DLD1 (cell line): ENCODE data around the gene ANXA2R.
"Not testable (repeated sequence)": the region's sequence is repeated elsewhere in the genome, so short reads cannot be mapped to it uniquely, and the experiment has no call there.

Source experiments
- in situ Hi-C: cut with HindIII; loops from 2 replicates; pipeline ENCODE4 v1.10.0; 2017; ENCODE audit warnings: low sequenced_read_pairs

ANXA2R gene

GRCh38 chr5:43036409-43036808 lies 3.7 kb downstream of the ANXA2R start:
- in situ Hi-C loops, result no loop called here

- in situ Hi-C loops, result no loop called here
These were observed 5.5 kb downstream of the ANXA2R start for GRCh38 chr5:43034591-43034968.

- in situ Hi-C loops, result no loop called here
These were observed 6.1 kb downstream of the ANXA2R start for GRCh38 chr5:43033841-43034590.

- in situ Hi-C loops, result no loop called here
These were observed 12.9 kb downstream of the ANXA2R start for GRCh38 chr5:43027054-43027785.

GRCh38 chr5:43025184-43025950 lies 14.8 kb downstream of the ANXA2R start:
- in situ Hi-C loops, result not testable (repeated sequence)

GRCh38 chr5:43024217-43024616 lies 15.9 kb downstream of the ANXA2R start:
- in situ Hi-C loops, result no loop called here

GRCh38 chr5:43021151-43021550 lies 19.0 kb downstream of the ANXA2R start:
- in situ Hi-C loops, result no loop called here

GRCh38 chr5:43020399-43020746 lies 19.7 kb downstream of the ANXA2R start:
- in situ Hi-C loops, result no loop called here

- in situ Hi-C loops, result no loop called here
These were observed 20.3 kb downstream of the ANXA2R start for GRCh38 chr5:43019614-43020398.

- in situ Hi-C loops, result no loop called here
These were observed 20.9 kb downstream of the ANXA2R start for GRCh38 chr5:43019291-43019613.

GRCh38 chr5:43017428-43017815 lies 22.7 kb downstream of the ANXA2R start:
- in situ Hi-C loops, result no loop called here

- in situ Hi-C loops, result no loop called here
These were observed 23.8 kb downstream of the ANXA2R start for GRCh38 chr5:43016217-43016779.

- in situ Hi-C loops, result no loop called here
These were observed 25.6 kb downstream of the ANXA2R start for GRCh38 chr5:43014522-43014921.

- in situ Hi-C loops, result no loop called here
These were observed 29.2 kb downstream of the ANXA2R start for GRCh38 chr5:43010935-43011315.

GRCh38 chr5:43008363-43009153 lies 31.6 kb downstream of the ANXA2R start:
- in situ Hi-C loops, result no loop called here

GRCh38 chr5:43007911-43008362 lies 32.2 kb downstream of the ANXA2R start:
- in situ Hi-C loops, result no loop called here

- in situ Hi-C loops, result no loop called here
These were observed 32.7 kb downstream of the ANXA2R start for GRCh38 chr5:43007246-43007910.

GRCh38 chr5:43006424-43007202 lies 33.5 kb downstream of the ANXA2R start:
- in situ Hi-C loops, result no loop called here

- in situ Hi-C loops, result no loop called here
These were observed 35.1 kb downstream of the ANXA2R start for GRCh38 chr5:43005031-43005430.
